Measurements from ENCODE around the gene IRF2BP1.

GRCh38 chr19:45881082-45881908, 4.6 kb downstream of the IRF2BP1 start:
- no peak for TF ChIP-seq POLR2AphosphoS5 (IDR thresholded peaks at IDR 0.05; ENCODE audit: low read depth, low read length)
- TF ChIP-seq POLR2A (IDR thresholded peaks at IDR 0.05; ENCODE audit: low read depth, low read length), result no peak

All from GM12891 (cell line).